ENCODE measurements around the gene FRS3.

Gene FRS3

GRCh38 chr6:41724586-41725501 is 54.9 kb downstream of the FRS3 start:
- H3K9ac ChIP-seq (ENCODE audit: low read depth, low read length) = no peak overlapping the region
- no peaks in the 10 kb centered on the region for H3K36me3 ChIP-seq (ENCODE audit: insufficient read depth, low read length)
- H3K4me1 ChIP-seq (ENCODE audit: insufficient read depth, low read length) = peaks cover 18% of the 10 kb centered on the region

GRCh38 chr6:41724228-41724580 is 55.5 kb downstream of the FRS3 start:
- no peak overlapping the region for H3K9ac ChIP-seq (ENCODE audit: low read depth, low read length)

More at GRCh38 chr6:41724586-41725501, 54.9 kb downstream of the FRS3 start:
- H3K9me3 ChIP-seq (ENCODE audit: control insufficient read depth, insufficient read depth, low read length) = no peaks in the 10 kb centered on the region

DNA sequence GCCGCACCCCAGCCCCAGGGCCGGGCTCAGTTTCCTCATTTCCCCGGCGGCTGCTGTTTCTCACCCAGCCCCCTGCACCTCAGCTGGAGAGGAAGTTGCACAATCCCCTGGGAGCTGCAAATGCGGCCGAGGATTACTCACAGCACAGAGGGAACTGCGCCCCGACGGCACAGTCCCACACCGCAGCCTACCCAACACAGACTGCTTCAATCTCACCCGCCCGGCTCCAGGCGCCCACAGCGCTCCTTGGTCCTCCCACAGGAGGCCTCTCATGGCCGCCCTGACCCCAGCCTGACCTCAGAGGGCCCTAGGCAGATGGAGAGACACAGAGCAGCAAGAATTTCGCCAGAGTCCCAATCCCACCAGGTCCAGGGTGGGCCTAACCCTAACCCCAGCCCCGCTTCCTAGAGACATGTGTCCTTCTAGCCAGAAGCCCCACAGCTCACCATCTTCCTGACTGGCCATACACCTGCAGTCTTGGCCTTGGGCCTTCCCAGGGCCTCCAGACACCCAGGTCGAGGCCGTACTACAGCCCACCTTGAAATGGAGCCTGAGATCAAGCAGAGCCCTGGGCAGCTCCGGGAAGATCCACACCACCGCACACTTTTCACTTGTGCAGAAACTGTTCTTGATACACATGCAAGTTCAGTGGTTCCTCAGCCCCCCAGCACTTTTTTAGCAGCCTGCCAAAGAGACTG is 56.0 kb downstream of the FRS3 start:
- Histone ChIP-seq H3K9me3 (ENCODE audit: control insufficient read depth, insufficient read depth, low read length) (no peaks in the 10 kb centered on the region), H3K9ac (ENCODE audit: low read depth, low read length) (no peak overlapping the region), H3K36me3 (ENCODE audit: insufficient read depth, low read length) (no peaks in the 10 kb centered on the region), H3K4me1 (ENCODE audit: insufficient read depth, low read length) (peaks cover 14% of the 10 kb centered on the region; the same call in 1 of the 2 replicates)

More at GRCh38 chr6:41724228-41724580, 55.5 kb downstream of the FRS3 start:
- Histone ChIP-seq H3K4me1 (ENCODE audit: insufficient read depth, low read length) (peaks cover 15% of the 10 kb centered on the region), H3K9me3 (ENCODE audit: control insufficient read depth, insufficient read depth, low read length) (no peaks in the 10 kb centered on the region), H3K36me3 (ENCODE audit: insufficient read depth, low read length) (no peaks in the 10 kb centered on the region)

DNA sequence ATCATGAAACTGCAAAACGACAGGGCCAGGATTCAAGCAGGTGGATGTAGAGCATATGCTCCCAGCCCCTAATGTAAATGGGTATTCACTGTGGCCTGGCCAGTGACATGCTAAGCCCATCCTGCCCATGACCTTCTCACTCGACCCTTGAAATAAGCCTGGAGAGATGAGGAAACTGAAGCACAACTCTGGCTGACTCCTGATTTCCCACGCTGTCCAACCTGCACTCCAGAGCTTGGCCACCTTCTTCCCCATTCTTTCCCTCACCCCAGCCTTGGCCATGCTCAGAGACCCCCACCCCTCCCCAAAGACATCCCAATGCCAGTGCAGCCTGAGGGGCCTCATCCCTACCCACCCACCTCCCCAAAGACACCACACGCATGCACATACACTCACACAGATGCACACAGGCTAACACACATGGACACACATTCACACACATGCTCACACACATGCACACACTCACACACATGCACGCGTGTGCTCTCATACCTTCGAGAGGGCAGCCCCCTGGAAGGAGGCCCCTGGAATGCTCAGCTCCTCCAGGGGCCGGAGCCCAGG is 56.7 kb downstream of the FRS3 start:
- H3K36me3 ChIP-seq (ENCODE audit: insufficient read depth, low read length) = no peaks in the 10 kb centered on the region
- H3K9ac ChIP-seq (ENCODE audit: low read depth, low read length) = no peak overlapping the region
- peaks cover 14% of the 10 kb centered on the region; the same call in 1 of the 2 replicates for H3K4me1 ChIP-seq (ENCODE audit: insufficient read depth, low read length)
- no peaks in the 10 kb centered on the region for H3K9me3 ChIP-seq (ENCODE audit: control insufficient read depth, insufficient read depth, low read length)

DNA sequence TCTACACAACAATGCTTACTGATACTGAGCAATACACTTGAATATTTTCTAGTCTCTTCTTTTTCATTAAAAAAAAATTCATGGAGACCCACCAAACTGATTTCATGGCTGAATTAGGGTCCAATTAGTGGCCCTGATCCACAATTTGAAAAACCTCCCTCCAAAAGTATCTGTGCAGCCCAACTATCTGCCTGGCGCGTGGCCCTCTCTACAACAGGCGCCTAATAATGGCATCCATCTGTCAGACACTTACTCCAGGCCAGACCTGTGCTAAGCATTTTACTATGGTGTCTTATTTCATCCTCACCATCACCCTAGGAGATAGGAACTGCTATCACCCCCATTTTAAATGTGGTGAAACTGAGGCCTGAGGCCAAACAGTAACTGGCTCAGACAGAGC is 58.3 kb downstream of the FRS3 start:
- H3K9ac ChIP-seq (ENCODE audit: low read depth, low read length) = no peak overlapping the region
- H3K36me3 ChIP-seq (ENCODE audit: insufficient read depth, low read length) = no peaks in the 10 kb centered on the region
- H3K4me1 ChIP-seq (ENCODE audit: insufficient read depth, low read length) = peaks cover 14% of the 10 kb centered on the region; the same call in 1 of the 2 replicates
- no peaks in the 10 kb centered on the region for H3K9me3 ChIP-seq (ENCODE audit: control insufficient read depth, insufficient read depth, low read length)

DNA sequence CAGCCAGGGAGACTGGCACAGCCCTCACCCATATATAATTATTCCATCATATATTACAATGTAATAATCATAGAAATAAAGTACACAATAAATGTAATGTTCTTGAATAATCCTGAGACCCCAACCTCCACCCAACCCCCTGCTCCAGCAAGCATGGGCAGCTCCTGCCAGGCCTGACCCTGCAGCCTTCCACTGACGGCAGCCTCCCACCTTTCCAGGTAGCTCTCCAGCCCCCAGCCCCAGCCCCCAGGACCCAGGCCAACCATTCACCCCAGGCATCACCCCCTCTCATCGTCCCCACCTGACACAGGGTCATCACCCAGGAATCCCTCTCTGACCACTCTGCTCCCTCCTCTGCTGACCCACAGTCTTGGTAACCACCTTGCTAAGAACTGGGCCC is 58.9 kb downstream of the FRS3 start:
- no peaks in the 10 kb centered on the region for H3K9me3 ChIP-seq (ENCODE audit: control insufficient read depth, insufficient read depth, low read length)
- no peaks in the 10 kb centered on the region for H3K36me3 ChIP-seq (ENCODE audit: insufficient read depth, low read length)
- peaks cover 14% of the 10 kb centered on the region; the same call in 1 of the 2 replicates for H3K4me1 ChIP-seq (ENCODE audit: insufficient read depth, low read length)
- no peak overlapping the region for H3K9ac ChIP-seq (ENCODE audit: low read depth, low read length)

- H3K9ac ChIP-seq (ENCODE audit: low read depth, low read length) = no peak overlapping the region
- no peaks in the 10 kb centered on the region for H3K9me3 ChIP-seq (ENCODE audit: control insufficient read depth, insufficient read depth, low read length)
- H3K4me1 ChIP-seq (ENCODE audit: insufficient read depth, low read length) = peaks cover 14% of the 10 kb centered on the region; the same call in 1 of the 2 replicates
- H3K36me3 ChIP-seq (ENCODE audit: insufficient read depth, low read length) = no peaks in the 10 kb centered on the region
These were observed 59.5 kb downstream of the FRS3 start for GRCh38 chr6:41720262-41720620.

Data from ES-I3 (cell line).